Mucosa of descending colon (tissue), 3 donors: ENCODE data around the gene PAK5. TPM values are rescaled to one million over a fixed set of nuclear protein-coding genes. Genes with fewer than 3 reads are reported as not detected.

Source experiments
- ATAC-seq: fragments of 200-7000 bp; cut with Tn5 transposase; one replicate; pipeline ENCODE4 v1.9.1; 2020; ENCODE audit warnings: mild to moderate bottlenecking, moderate library complexity
- DNase-seq, 3 donors: peaks; one replicate each; pipeline ENCODE4 v3.0.0-alpha.2; 2020
- H3K36me3 ChIP-seq: fragments of 200-600 bp; one replicate; pipeline ENCODE4 v1.8.0; 2021; ENCODE audit warnings: low read depth, mild to moderate bottlenecking
- H3K4me1 ChIP-seq: fragments of 200-600 bp; one replicate; pipeline ENCODE4 v1.8.0; 2021; ENCODE audit warnings: low read depth, mild to moderate bottlenecking
- H3K4me3 ChIP-seq: fragments of 200-600 bp; one replicate; pipeline ENCODE4 v1.8.0; 2021; ENCODE audit warnings: mild to moderate bottlenecking
- H3K9me3 ChIP-seq: fragments of 200-600 bp; one replicate; pipeline ENCODE4 v1.8.0; 2021; ENCODE audit warnings: mild to moderate bottlenecking
- intact Hi-C, 2 donors: fragments of 100-400 bp; cut with DNase I in 1 of 2; cut with micrococcal nuclease in 1 of 2; formaldehyde crosslinking; loops; one replicate each; pipeline versions ENCODE4 v1.11.0 to v1.11.1; 2022; cut with DNase I, micrococcal nuclease
- total RNA-seq, 3 donors: library from RNA; stranded (reverse); fragmentation: NEBNext Ultra II Directional in 2 of 3; extraction: Animal tissue kit (Norgen Biotek cat#: 25700) in 2 of 3; gene quantifications; one replicate each; pipeline versions ENCODE4 v1.2.1 to v1.2.4, GENCODE V29; 2021 to 2023
- TF ChIP-seq, protein P1 (sequence below): fragments of 200-600 bp; IDR thresholded peaks from one replicate; pipeline ENCODE4 v1.8.0; 2022; ENCODE audit warnings: antibody characterized with exemption, mild to moderate bottlenecking
- donor health status: DM: no; HTN: no; CAD: no; lungs with moderate emphysema.
- donor health status: DM: no; HTN: no; CAD: no.
- donor health status: DM: no; HTN: yes; CAD: no.

PAK5 gene
- total RNA-seq, 3 donors from 2014 or later, result 0.06 to 0.13 TPM; not detected in 1

DNA sequence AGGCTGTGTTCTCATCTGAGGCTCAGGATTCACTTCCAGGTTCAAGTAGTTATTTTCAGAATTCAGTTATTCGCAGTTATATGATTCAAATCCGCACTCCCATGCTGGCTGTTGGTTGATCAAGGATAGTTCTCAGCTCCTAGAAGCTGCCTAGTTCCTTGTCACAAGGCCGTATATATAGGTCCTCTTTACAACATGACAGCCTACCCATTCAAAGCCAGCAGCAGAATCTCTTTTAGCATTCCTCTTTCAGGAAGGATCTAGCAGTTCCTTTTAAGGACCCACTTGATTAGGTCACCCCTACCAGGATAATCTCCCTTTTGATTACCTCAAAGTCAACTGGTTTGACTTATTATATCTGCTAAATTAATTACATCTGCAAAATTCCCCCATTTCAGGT is 348.2 kb downstream of the PAK5 start:
- H3K9me3 ChIP-seq, result no peaks in the 10 kb centered on the region
- H3K36me3 ChIP-seq, result no peaks in the 10 kb centered on the region
- H3K4me1 ChIP-seq, result no peaks in the 10 kb centered on the region
- intact Hi-C loops, result no loop called here
- TF ChIP-seq, protein P1, sequence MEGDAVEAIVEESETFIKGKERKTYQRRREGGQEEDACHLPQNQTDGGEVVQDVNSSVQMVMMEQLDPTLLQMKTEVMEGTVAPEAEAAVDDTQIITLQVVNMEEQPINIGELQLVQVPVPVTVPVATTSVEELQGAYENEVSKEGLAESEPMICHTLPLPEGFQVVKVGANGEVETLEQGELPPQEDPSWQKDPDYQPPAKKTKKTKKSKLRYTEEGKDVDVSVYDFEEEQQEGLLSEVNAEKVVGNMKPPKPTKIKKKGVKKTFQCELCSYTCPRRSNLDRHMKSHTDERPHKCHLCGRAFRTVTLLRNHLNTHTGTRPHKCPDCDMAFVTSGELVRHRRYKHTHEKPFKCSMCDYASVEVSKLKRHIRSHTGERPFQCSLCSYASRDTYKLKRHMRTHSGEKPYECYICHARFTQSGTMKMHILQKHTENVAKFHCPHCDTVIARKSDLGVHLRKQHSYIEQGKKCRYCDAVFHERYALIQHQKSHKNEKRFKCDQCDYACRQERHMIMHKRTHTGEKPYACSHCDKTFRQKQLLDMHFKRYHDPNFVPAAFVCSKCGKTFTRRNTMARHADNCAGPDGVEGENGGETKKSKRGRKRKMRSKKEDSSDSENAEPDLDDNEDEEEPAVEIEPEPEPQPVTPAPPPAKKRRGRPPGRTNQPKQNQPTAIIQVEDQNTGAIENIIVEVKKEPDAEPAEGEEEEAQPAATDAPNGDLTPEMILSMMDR, result no peak
- DNase-seq (no peak), ATAC-seq (no peak)
- no peak overlapping the region for H3K4me3 ChIP-seq

GRCh38 chr20:9490161-9490560 is 348.7 kb downstream of the PAK5 start:
- intact Hi-C loops, result no loop called here
- no peaks in the 10 kb centered on the region for H3K4me1 ChIP-seq
- DNase-seq (no peak), ATAC-seq (no peak)
- H3K4me3 ChIP-seq, result no peak overlapping the region
- no peaks in the 10 kb centered on the region for H3K36me3 ChIP-seq
- H3K9me3 ChIP-seq, result no peaks in the 10 kb centered on the region
- TF ChIP-seq, protein P1, result no peak

DNA sequence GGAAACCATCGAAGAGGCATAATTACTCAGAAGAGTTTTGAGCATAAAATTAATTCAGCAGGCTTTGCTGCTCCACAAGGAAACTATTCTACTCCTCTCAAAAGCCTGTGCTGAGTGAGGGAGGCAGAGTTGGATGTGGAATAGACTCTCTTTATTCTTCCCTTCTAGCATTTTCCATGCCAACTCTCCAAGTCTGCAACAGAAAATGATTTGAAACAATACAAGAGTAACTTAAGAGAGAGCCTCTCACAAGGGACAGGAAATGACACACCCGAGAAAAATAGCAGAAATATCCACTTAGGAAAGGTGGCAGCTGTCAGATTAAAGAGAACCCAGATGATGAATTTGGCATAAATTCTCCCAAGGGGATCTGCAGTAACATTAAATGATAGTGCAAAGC is 350.8 kb downstream of the PAK5 start:
- ATAC-seq (no peak), DNase-seq (no peak)

More for the DNA sequence above, 350.8 kb downstream of the PAK5 start:
- Histone ChIP-seq H3K4me1 (no peaks in the 10 kb centered on the region), H3K4me3 (no peak overlapping the region), H3K9me3 (no peaks in the 10 kb centered on the region), H3K36me3 (no peaks in the 10 kb centered on the region)
- TF ChIP-seq, protein P1, result no peak
- intact Hi-C loops, result no loop called here

Other genes with a start within 250 kb of the PAK5 start
- 1 to 10 TPM; 3.5 to 6.7 (median 6.1) TPM for gene ANKEF1, start 195.9 kb upstream of the PAK5 start, total RNA-seq